PFSK-1 (cell line): ENCODE data around the gene PPP1R14B.

Experiments used
- POLR2AphosphoS5 ChIP-seq: IDR thresholded peaks from 2 replicates; pipeline ENCODE4 v1.6.1; 2012; ENCODE audit warnings: low read depth, mild to moderate bottlenecking, control low read depth, low read length, moderate library complexity
- REST ChIP-seq, 2 experiments: IDR thresholded peaks; 2 replicates each; pipeline versions ENCODE4 v1.6.1 to v1.8.0; 2011 to 2012; ENCODE audit warnings: low read depth in 2 of 2, low read length in 2 of 2, control low read depth in 1 of 2, inconsistent platforms in 1 of 2, mild to moderate bottlenecking in 1 of 2, moderate library complexity in 1 of 2; ENCODE audit not compliant: insufficient read depth in 1 of 2
- SIN3A ChIP-seq: IDR thresholded peaks from 2 replicates; pipeline ENCODE4 v1.6.1; 2012; ENCODE audit warnings: mild to moderate bottlenecking, low read length, moderate library complexity, borderline replicate concordance; ENCODE audit not compliant: insufficient read depth

GRCh38 chr11:64220798-64221197 is 25.9 kb downstream of the PPP1R14B start:
- TF ChIP-seq POLR2AphosphoS5 (no peak), REST (IDR thresholded peaks at IDR 0.05; ENCODE audit: insufficient read depth in 1 of 2, low read depth in 2 of 2, low read length in 2 of 2) (no peak), SIN3A (no peak)
